Stomach (tissue), 9 donors: ENCODE measurements around the gene CRTC3. TPM values are rescaled to one million over a fixed set of nuclear protein-coding genes. Genes with fewer than 3 reads are reported as not detected.
A peak's percentile ranks its signal among the peaks of the same experiment; 100 is the strongest.
"Not testable (repeated sequence)": the region's sequence is repeated elsewhere in the genome, so short reads cannot be mapped to it uniquely, and the experiment has no call there.

Experiments used
- DNase-seq, 2 donors: peaks; one replicate each; pipeline versions ENCODE4 v3.0.0 to v3.0.0-alpha.2; 2013 to 2019
- H3K27ac ChIP-seq, 5 donors: fragments of 200-600 bp in 4 of 5; sonication (generic) in 4 of 5; one replicate each; pipeline ENCODE4 v1.5.1; 2013 to 2019; ENCODE audit warnings: mild to moderate bottlenecking in 1 of 5, moderate library complexity in 1 of 5
- H3K27me3 ChIP-seq, 3 donors: fragments of 200-600 bp; sonication (generic); one replicate each; pipeline ENCODE4 v1.5.1; 2017 to 2019; ENCODE audit warnings: mixed run types in 1 of 3
- H3K36me3 ChIP-seq, 4 donors: fragments of 200-600 bp; sonication (generic); 1 replicate in 3 of 4; 2 replicates in 1 of 4; pipeline ENCODE4 v1.5.1; 2016 to 2019
- H3K4me1 ChIP-seq, 4 donors: fragments of 200-600 bp; sonication (generic); one replicate each; pipeline ENCODE4 v1.5.1; 2016 to 2019
- H3K4me3 ChIP-seq, 4 donors: fragments of 200-600 bp; sonication (generic) in 3 of 4; one replicate each; pipeline ENCODE4 v1.5.1; 2016 to 2019; ENCODE audit warnings: mild to moderate bottlenecking in 1 of 4
- H3K9me3 ChIP-seq, 4 donors: fragments of 200-600 bp; sonication (generic); one replicate each; pipeline ENCODE4 v1.5.1; 2016 to 2019
- EP300 ChIP-seq: sonication (generic); formaldehyde crosslinking; IDR thresholded peaks from one replicate; pipeline ENCODE4 v1.6.1; 2017; ENCODE audit warnings: antibody characterized with exemption
- POLR2A ChIP-seq, 4 donors: fragments of 450-650 bp; IDR thresholded peaks; one replicate each; pipeline ENCODE4 v1.6.1; 2016; ENCODE audit warnings: antibody characterized with exemption in 4 of 4, control low read depth in 2 of 4, mild to moderate bottlenecking in 1 of 4, moderate library complexity in 1 of 4
- POLR2AphosphoS5 ChIP-seq, 3 donors: sonication (generic); formaldehyde crosslinking; IDR thresholded peaks; one replicate each; pipeline ENCODE4 v1.6.1; 2016; ENCODE audit warnings: antibody characterized with exemption in 3 of 3
- WGBS, 5 donors: extraction: QIAGEN DNeasy Blood & Tissue Kit in 3 of 5; methylation state at CpG; one replicate each; pipeline versions ENCODE4 v1.1.5 to v1.1.7; 2013 to 2018; 5-methylcytosine and 5-hydroxymethylcytosine counted together
- intact Hi-C: fragments of 100-400 bp; cut with DNase I; formaldehyde crosslinking; loops from one replicate; pipeline ENCODE4 v1.15.1; 2023; ENCODE audit warnings: low total_unique reads
- polyA plus RNA-seq, 3 donors: library from polyadenylated mRNA; stranded (reverse); fragments of 200-250 nt; gene quantifications; one replicate each; pipeline ENCODE4 v1.2.3, GENCODE V29; 2013
- total RNA-seq, 5 donors: library from RNA; depleted of rRNA; stranded (reverse); fragments of >200 nt; gene quantifications; one replicate each; pipeline versions ENCODE4 v1.1.0 to v1.2.3, GENCODE V29; 2014 to 2016
- TF ChIP-seq, protein P1 (sequence below), 7 experiments: fragments of 450-650 bp in 4 of 7; fragments of 200-600 bp in 3 of 7; sonication (generic) in 3 of 7; IDR thresholded peaks; one replicate each; pipeline ENCODE4 v1.5.1; 2016 to 2019; ENCODE audit warnings: antibody characterized with exemption in 7 of 7, control low read depth in 2 of 7, mild to moderate bottlenecking in 1 of 7
- donor health status: healthy with polysubstance abuse.
- donor health status: Bipolar disorder and iron deficiency.
- donor health status: healthy.

Gene CRTC3
- total and polyA plus RNA-seq, 8 donors: 8.2 to 47.7 (median 14.5) TPM

DNA sequence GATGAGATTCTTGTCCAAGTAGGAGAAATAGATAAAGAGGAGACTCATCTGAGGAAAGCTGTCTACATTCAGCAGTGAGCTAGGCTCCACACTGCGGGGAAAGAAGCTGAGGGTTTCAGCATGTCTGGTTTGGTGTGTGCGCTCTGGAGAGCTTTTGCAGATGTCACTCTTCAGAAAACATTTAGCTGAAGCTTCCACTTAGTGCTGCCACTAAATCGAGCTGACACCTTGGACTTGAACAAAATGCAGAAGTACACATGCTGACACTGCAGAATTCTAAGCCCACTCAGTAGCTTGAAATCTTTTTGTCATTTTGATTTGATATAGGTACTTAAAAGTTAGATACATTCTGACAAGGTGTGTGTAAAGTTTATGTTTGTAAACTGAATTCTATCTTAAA lies 32.3 kb upstream of the CRTC3 start:
- no peak for TF ChIP-seq EP300
- no peak for TF ChIP-seq POLR2AphosphoS5 (IDR thresholded peaks at IDR 0.05)
- TF ChIP-seq, protein P1, sequence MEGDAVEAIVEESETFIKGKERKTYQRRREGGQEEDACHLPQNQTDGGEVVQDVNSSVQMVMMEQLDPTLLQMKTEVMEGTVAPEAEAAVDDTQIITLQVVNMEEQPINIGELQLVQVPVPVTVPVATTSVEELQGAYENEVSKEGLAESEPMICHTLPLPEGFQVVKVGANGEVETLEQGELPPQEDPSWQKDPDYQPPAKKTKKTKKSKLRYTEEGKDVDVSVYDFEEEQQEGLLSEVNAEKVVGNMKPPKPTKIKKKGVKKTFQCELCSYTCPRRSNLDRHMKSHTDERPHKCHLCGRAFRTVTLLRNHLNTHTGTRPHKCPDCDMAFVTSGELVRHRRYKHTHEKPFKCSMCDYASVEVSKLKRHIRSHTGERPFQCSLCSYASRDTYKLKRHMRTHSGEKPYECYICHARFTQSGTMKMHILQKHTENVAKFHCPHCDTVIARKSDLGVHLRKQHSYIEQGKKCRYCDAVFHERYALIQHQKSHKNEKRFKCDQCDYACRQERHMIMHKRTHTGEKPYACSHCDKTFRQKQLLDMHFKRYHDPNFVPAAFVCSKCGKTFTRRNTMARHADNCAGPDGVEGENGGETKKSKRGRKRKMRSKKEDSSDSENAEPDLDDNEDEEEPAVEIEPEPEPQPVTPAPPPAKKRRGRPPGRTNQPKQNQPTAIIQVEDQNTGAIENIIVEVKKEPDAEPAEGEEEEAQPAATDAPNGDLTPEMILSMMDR (IDR thresholded peaks at IDR 0.05): no peak
- no peak for TF ChIP-seq POLR2A (IDR thresholded peaks at IDR 0.05)
- Histone ChIP-seq H3K27me3 (no peaks in the 10 kb centered on the region), H3K9me3 (no peaks in the 10 kb centered on the region), H3K27ac (no peak overlapping the region), H3K4me1 (no peaks in the 10 kb centered on the region), H3K36me3 (peaks cover 91 to 100% (median 100%) of the 10 kb centered on the region in 4 donors), H3K4me3 (no peak overlapping the region)
- intact Hi-C loops: no loop called here
- DNase-seq: no peak
- 74 to 88% (median 83%) methylated on average over 3 of the region's 3 CpGs for WGBS, 5 donors

DNA sequence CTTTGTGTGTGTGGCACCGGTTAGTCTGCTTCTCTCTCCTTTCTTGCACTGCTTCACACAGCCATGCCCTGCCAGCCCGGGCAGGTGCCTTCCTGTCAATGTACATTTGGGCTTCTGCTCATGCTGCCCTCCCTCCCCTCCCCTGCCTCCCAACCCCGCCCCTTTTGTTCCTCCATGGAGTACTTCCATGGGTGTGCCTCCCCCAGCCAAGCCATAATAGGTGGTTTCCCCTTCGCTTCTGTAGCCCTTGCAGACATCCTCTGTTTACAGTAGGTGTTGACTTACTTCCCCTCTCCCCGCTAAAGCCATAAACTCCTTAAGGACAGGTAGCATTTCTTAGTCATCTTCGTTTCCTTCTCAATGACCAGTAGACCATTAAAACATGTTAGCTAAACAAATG lies 31.8 kb upstream of the CRTC3 start:
- no peak overlapping the region for H3K27ac ChIP-seq
- intact Hi-C loops: no loop called here

DNA sequence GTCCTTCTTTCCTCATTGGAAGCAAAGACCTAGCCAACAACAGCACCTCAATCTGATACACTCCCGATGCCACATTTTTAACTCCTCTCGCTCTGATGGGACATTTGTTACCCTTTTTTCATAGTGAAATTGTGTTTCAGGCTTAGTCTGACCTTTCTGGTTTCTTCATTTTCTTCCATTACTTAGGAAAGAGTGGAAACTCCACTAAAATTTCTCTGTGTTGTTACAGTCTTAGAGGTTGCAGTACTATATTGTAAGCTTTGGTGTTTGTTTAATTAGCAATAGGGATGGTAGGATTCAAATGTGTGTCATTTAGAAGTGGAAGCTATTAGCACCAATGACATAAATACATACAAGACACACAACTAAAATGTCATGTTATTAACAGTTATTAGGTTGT lies 29.6 kb upstream of the CRTC3 start:
- intact Hi-C loops: no loop called here
- Histone ChIP-seq H3K36me3 (peaks cover 69 to 83% (median 79%) of the 10 kb centered on the region in 4 donors), H3K4me1 (no peaks in the 10 kb centered on the region), H3K9me3 (no peaks in the 10 kb centered on the region), H3K27me3 (no peaks in the 10 kb centered on the region), H3K4me3 (no peak overlapping the region), H3K27ac (no peak overlapping the region)
- no peak for DNase-seq
- TF ChIP-seq, protein P1 (IDR thresholded peaks at IDR 0.05): no peak
- no peak for TF ChIP-seq POLR2A (IDR thresholded peaks at IDR 0.05)
- no peak for TF ChIP-seq POLR2AphosphoS5 (IDR thresholded peaks at IDR 0.05)
- TF ChIP-seq EP300: no peak
- 83 to 98% (median 84%) methylated on average over 2 of the region's 2 CpGs for WGBS, 5 donors

More for the DNA sequence above, 31.8 kb upstream of the CRTC3 start:
- 64 to 75% (median 74%) methylated on average over 6 of the region's 6 CpGs for WGBS, 5 donors
- TF ChIP-seq POLR2A (IDR thresholded peaks at IDR 0.05) (no peak), POLR2AphosphoS5 (IDR thresholded peaks at IDR 0.05) (no peak), EP300 (no peak)
- TF ChIP-seq, protein P1 (IDR thresholded peaks at IDR 0.05): no peak
- H3K36me3 ChIP-seq: peaks cover 87 to 100% (median 100%) of the 10 kb centered on the region in 4 donors
- H3K27me3 ChIP-seq: no peaks in the 10 kb centered on the region
- no peaks in the 10 kb centered on the region for H3K9me3 ChIP-seq
- no peak overlapping the region for H3K4me3 ChIP-seq
- DNase-seq: peak in 1 of 2 donors; percentile 12
- H3K4me1 ChIP-seq: no peaks in the 10 kb centered on the region

DNA sequence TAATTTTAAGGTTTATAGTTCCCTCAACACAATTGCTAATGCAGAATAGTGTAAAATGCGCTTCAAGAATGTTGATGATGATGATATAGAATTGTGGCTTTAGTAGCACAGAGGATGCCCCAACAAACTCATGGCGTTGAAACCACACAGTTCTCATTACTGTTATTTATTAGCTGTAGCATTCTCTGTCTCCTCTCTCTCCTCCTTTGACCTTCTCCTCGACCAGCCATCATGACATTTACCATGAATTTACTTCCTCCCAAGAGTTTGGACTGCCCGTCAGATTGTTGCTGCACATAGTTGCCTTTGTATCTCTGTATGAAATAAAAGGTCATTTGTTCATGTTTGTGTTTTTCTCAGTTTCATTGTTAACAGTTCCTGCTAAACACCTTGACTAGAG lies 27.8 kb upstream of the CRTC3 start:
- Histone ChIP-seq H3K4me3 (no peak overlapping the region), H3K36me3 (peaks cover 54 to 66% (median 62%) of the 10 kb centered on the region in 4 donors), H3K9me3 (no peaks in the 10 kb centered on the region), H3K27ac (no peak overlapping the region), H3K4me1 (no peaks in the 10 kb centered on the region), H3K27me3 (no peaks in the 10 kb centered on the region)
- WGBS, 5 donors: 72 to 83% (median 75%) methylated on average over 4 of the region's 4 CpGs
- no peak for DNase-seq
- intact Hi-C loops: no loop called here
- TF ChIP-seq POLR2AphosphoS5 (IDR thresholded peaks at IDR 0.05) (no peak), EP300 (no peak), POLR2A (IDR thresholded peaks at IDR 0.05) (no peak)
- TF ChIP-seq, protein P1 (IDR thresholded peaks at IDR 0.05): no peak

DNA sequence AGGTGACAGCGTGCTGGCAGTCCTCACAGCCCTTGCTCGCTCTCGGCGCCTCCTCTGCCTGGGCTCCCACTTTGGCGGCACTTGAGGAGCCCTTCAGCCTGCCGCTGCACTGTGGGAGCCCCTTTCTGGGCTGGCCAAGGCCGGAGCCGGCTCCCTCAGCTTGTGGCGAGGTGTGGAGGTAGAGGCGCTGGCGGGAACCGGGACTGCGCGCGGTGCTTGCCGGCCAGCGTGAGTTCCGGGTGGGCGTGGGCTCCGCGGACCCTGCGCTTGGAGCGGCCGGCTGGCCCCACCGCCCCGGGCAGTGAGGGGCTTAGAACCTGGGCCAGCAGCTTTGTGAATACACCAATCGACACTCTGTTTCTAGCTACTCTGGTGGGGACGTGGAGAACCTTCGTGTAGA lies 18.9 kb upstream of the CRTC3 start:
- WGBS, 5 donors: 90 to 99% (median 95%) methylated on average over 25 to 29 of the region's 29 CpGs
- H3K27ac ChIP-seq, intact Hi-C loops, H3K36me3 ChIP-seq, H3K9me3 ChIP-seq, DNase-seq, H3K4me1 ChIP-seq, H3K4me3 ChIP-seq, H3K27me3 ChIP-seq: not testable (repeated sequence)

DNA sequence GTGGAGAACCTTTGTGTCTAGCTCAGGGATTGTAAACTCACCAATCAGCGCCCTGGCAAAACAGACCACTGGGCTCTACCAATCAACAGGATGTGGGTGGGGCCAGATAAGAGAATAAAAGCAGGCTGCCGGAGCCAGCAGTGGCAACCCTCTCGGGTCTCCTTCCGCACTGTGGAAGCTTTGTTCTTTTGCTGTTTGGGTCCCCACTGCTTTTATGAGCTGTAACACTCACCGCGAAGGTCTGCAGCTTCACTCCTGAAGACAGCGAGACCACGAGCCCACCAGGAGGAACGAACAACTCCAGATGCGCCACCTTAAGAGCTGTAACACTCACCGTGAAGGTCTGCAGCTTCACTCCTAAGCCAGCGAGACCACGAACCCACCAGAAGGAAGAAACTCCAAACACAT lies 18.5 kb upstream of the CRTC3 start:
- H3K27me3 ChIP-seq, H3K4me3 ChIP-seq, DNase-seq, intact Hi-C loops, H3K9me3 ChIP-seq, H3K27ac ChIP-seq, H3K4me1 ChIP-seq, H3K36me3 ChIP-seq: not testable (repeated sequence)
- WGBS, 5 donors: 82 to 94% (median 90%) methylated on average over 11 to 13 of the region's 13 CpGs
